ENCODE results near the gene WFDC1. TPM values are rescaled to one million over a fixed set of nuclear protein-coding genes. Genes with fewer than 3 reads are reported as not detected.

Gene WFDC1
- total RNA-seq, 1 experiment from 2014 or later: not detected

DNA sequence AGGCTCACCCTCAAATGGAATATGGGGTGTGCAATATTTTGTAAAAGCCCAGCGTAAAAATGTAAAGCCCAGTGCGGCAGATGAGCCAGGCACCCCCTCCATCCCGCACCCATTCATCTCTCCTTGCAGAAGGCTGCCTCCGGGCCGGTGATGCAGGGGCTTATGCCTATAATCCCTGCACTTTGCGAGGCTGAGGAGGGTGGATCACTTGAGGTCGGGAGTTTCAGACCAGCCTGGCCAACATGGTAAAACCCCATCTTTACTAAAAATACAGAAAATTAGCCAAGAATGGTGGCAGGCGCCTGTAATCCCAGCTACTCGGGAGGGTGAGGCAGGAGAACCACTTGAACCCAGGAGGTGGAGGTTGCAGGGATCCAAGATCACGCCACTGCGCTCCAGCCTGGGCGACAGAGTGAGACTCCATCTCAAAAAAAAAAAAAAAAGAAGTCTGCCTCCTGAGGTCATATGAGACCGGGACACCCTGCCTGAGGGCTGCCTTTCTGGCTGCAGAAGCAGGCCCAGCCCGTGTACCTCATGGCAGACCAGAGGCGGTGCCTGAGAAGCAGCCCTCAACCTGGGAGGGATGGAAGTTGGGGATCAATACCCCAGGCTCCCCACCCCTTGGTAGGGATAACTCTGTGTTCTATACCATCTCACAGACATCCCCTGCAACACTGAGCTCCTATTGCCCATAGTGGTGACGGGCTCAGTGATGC lies 56.2 kb downstream of the WFDC1 start:
- Histone ChIP-seq H3K9ac (ENCODE audit: low read length) (no peak overlapping the region), H3K4me1 (ENCODE audit: low read length) (peaks cover 4% of the 10 kb centered on the region; the same call in 1 of the 2 replicates), H3K79me2 (ENCODE audit: low read length) (no peaks in the 10 kb centered on the region), H3K9me3 (ENCODE audit: low read length) (no peaks in the 10 kb centered on the region), H3K4me3 (ENCODE audit: low read length) (no peak overlapping the region), H4K20me1 (ENCODE audit: insufficient read depth, low read depth, low read length) (no peaks in the 10 kb centered on the region), H2AFZ (ENCODE audit: low read length) (no peak overlapping the region), H3K27me3 (ENCODE audit: low read length) (no peaks in the 10 kb centered on the region), H3K4me2 (ENCODE audit: low read depth, low read length, poor library complexity, severe bottlenecking) (no peak overlapping the region), H3K36me3 (ENCODE audit: insufficient read depth, low read length) (no peaks in the 10 kb centered on the region), H3K27ac (ENCODE audit: low read length) (no peak overlapping the region), H3K9me2 (replicated peaks; ENCODE audit: insufficient read depth, low read length) (no peaks in the 10 kb centered on the region)
- DNase-seq: no peak

DNA sequence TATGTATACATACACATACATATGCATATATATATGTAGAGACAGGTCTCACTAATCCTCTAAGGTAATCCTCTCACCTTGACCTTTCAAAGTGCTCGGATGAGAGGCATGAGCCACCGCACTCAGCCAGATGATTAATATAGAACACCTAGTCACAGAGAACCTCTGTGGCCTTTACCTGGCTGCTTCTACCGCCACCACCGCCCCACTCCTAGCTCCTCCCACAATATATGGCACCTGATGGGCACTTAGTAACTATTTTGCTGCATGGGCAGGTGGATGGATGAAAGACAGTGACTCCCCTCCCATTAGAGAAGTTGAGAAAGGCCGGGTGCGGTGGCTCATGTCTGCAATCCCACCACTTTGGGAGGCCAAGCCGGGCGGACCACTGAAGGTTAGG lies 57.0 kb downstream of the WFDC1 start:
- Histone ChIP-seq H3K27ac (ENCODE audit: low read length) (no peak overlapping the region), H4K20me1 (ENCODE audit: insufficient read depth, low read depth, low read length) (no peaks in the 10 kb centered on the region), H3K9ac (ENCODE audit: low read length) (no peak overlapping the region), H3K36me3 (ENCODE audit: insufficient read depth, low read length) (no peaks in the 10 kb centered on the region), H3K9me3 (ENCODE audit: low read length) (no peaks in the 10 kb centered on the region), H3K4me3 (ENCODE audit: low read length) (no peak overlapping the region), H2AFZ (ENCODE audit: low read length) (no peak overlapping the region), H3K4me2 (ENCODE audit: low read depth, low read length, poor library complexity, severe bottlenecking) (no peak overlapping the region), H3K27me3 (ENCODE audit: low read length) (no peaks in the 10 kb centered on the region), H3K9me2 (replicated peaks; ENCODE audit: insufficient read depth, low read length) (no peaks in the 10 kb centered on the region), H3K79me2 (ENCODE audit: low read length) (no peaks in the 10 kb centered on the region), H3K4me1 (ENCODE audit: low read length) (peaks cover 4% of the 10 kb centered on the region; the same call in 1 of the 2 replicates)
- no peak for DNase-seq

DNA sequence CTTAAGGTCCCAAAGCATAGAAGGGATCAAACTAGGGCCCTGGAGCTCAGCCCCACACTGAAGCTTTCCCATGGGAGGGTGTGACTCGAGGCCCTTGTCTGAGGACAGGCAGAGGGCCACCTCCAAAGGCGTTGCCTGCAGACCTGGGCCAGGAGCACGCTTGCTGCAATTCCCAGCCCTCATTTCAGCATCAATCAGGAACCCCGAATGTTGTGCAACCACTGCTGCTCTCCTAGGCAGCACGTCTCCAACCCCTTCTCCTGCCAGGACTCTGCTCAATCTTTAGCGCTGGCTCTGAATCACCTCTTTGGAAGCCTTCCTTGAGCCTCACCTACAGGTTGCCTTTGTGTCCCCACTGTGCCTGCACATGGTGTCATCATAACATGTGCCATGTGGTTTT lies 59.6 kb downstream of the WFDC1 start:
- no peak overlapping the region for H3K9ac ChIP-seq (ENCODE audit: low read length)

DNA sequence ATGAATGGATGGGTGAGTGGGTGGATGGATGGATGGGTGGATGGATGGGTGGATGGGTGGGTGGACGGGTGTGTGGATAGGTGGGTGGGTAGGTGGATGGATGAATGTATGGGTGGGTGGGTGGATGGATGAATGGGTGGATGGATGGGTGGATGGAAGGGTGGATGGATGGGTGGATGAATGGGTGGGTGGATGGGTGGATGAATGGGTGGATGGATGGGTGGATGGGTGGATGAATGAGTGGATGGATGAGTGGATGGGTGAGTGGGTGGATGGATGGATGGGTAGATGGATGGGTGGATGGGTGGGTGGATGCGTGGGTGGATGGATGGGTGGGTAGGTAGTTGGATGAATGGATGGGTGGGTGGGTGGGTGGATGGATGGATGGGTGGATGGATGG lies 60.5 kb downstream of the WFDC1 start:
- no peaks in the 10 kb centered on the region for H3K36me3 ChIP-seq (ENCODE audit: insufficient read depth, low read length)
- no peaks in the 10 kb centered on the region for H3K27me3 ChIP-seq (ENCODE audit: low read length)
- no peak overlapping the region for H3K9ac ChIP-seq (ENCODE audit: low read length)
- no peak overlapping the region for H3K4me2 ChIP-seq (ENCODE audit: low read depth, low read length, poor library complexity, severe bottlenecking)
- H3K27ac ChIP-seq (ENCODE audit: low read length): no peak overlapping the region
- no peak overlapping the region for H3K4me3 ChIP-seq (ENCODE audit: low read length)
- no peaks in the 10 kb centered on the region for H4K20me1 ChIP-seq (ENCODE audit: insufficient read depth, low read depth, low read length)
- H2AFZ ChIP-seq (ENCODE audit: low read length): no peak overlapping the region
- H3K9me2 ChIP-seq (replicated peaks; ENCODE audit: insufficient read depth, low read length): no peaks in the 10 kb centered on the region
- DNase-seq: no peak
- H3K4me1 ChIP-seq (ENCODE audit: low read length): peaks cover 4% of the 10 kb centered on the region; the same call in 1 of the 2 replicates
- no peaks in the 10 kb centered on the region for H3K9me3 ChIP-seq (ENCODE audit: low read length)
- H3K79me2 ChIP-seq (ENCODE audit: low read length): no peaks in the 10 kb centered on the region

More for the DNA sequence above, 59.6 kb downstream of the WFDC1 start:
- no peaks in the 10 kb centered on the region for H3K36me3 ChIP-seq (ENCODE audit: insufficient read depth, low read length)
- H3K9me2 ChIP-seq (replicated peaks; ENCODE audit: insufficient read depth, low read length): no peaks in the 10 kb centered on the region
- H3K27me3 ChIP-seq (ENCODE audit: low read length): no peaks in the 10 kb centered on the region
- H4K20me1 ChIP-seq (ENCODE audit: insufficient read depth, low read depth, low read length): no peaks in the 10 kb centered on the region
- no peak overlapping the region for H3K27ac ChIP-seq (ENCODE audit: low read length)
- H2AFZ ChIP-seq (ENCODE audit: low read length): no peak overlapping the region
- DNase-seq: no peak
- H3K79me2 ChIP-seq (ENCODE audit: low read length): no peaks in the 10 kb centered on the region
- no peaks in the 10 kb centered on the region for H3K9me3 ChIP-seq (ENCODE audit: low read length)
- no peak overlapping the region for H3K4me3 ChIP-seq (ENCODE audit: low read length)
- no peak overlapping the region for H3K4me2 ChIP-seq (ENCODE audit: low read depth, low read length, poor library complexity, severe bottlenecking)
- H3K4me1 ChIP-seq (ENCODE audit: low read length): peaks cover 4% of the 10 kb centered on the region; the same call in 1 of the 2 replicates

DNA sequence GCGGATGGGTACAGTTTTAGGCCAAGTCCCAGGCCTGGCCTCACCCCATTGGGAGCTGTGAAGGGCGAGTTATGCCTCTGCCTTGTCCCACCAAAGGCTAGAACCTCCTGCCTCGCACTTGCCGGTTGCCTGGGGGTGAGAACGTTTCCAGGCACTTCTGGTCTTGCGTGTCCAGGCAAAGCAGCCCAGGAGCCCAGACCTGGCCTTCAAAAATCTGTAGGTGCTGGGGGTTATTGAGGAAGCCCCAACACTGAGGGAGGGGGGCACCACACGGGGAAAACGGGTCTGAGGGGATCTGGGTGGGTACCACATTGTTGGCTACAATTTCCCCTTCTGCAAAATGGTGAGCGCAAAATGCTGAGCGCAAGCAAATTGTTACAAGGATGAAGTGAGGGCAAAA lies 61.5 kb downstream of the WFDC1 start:
- Histone ChIP-seq H3K27ac (ENCODE audit: low read length) (no peak overlapping the region), H3K9ac (ENCODE audit: low read length) (no peak overlapping the region), H4K20me1 (ENCODE audit: insufficient read depth, low read depth, low read length) (no peaks in the 10 kb centered on the region), H3K4me3 (ENCODE audit: low read length) (no peak overlapping the region), H3K9me2 (replicated peaks; ENCODE audit: insufficient read depth, low read length) (no peaks in the 10 kb centered on the region), H3K36me3 (ENCODE audit: insufficient read depth, low read length) (no peaks in the 10 kb centered on the region), H2AFZ (ENCODE audit: low read length) (no peak overlapping the region), H3K4me1 (ENCODE audit: low read length) (peaks cover 4% of the 10 kb centered on the region; the same call in 1 of the 2 replicates), H3K4me2 (ENCODE audit: low read depth, low read length, poor library complexity, severe bottlenecking) (no peak overlapping the region), H3K27me3 (ENCODE audit: low read length) (no peaks in the 10 kb centered on the region), H3K9me3 (ENCODE audit: low read length) (no peaks in the 10 kb centered on the region), H3K79me2 (ENCODE audit: low read length) (no peaks in the 10 kb centered on the region)
- DNase-seq: no peak

DNA sequence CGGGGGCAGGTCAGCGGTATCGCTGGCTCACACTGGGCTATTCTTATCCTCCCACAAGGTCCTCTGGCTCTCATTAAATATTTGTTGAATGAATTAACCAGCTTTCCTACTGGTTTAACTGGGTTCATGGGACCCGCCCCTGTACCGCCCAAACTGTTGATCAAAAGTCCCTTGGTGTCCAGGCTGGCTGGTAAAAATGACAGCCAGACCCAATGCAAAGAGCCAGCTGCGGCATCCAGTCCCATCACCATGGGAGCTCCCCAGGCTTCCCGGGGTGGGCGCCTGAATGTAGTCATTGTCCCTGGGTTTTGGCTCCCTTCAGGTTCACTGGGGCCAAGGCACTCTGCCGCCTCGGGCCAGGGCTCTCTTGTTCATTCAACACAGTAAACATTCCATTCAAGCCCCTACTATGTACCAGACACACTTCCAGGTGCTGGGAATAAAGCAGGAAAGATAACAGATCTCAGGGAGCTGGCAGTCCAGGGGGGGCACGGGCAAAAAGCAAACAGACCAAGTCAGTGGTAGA lies 62.0 kb downstream of the WFDC1 start:
- H2AFZ ChIP-seq (ENCODE audit: low read length): no peak overlapping the region
- H4K20me1 ChIP-seq (ENCODE audit: insufficient read depth, low read depth, low read length): no peaks in the 10 kb centered on the region
- H3K9me2 ChIP-seq (replicated peaks; ENCODE audit: insufficient read depth, low read length): no peaks in the 10 kb centered on the region
- DNase-seq: no peak
- peaks cover 4% of the 10 kb centered on the region; the same call in 1 of the 2 replicates for H3K4me1 ChIP-seq (ENCODE audit: low read length)
- H3K79me2 ChIP-seq (ENCODE audit: low read length): no peaks in the 10 kb centered on the region
- no peaks in the 10 kb centered on the region for H3K9me3 ChIP-seq (ENCODE audit: low read length)
- no peak overlapping the region for H3K4me3 ChIP-seq (ENCODE audit: low read length)
- no peak overlapping the region for H3K9ac ChIP-seq (ENCODE audit: low read length)
- H3K27ac ChIP-seq (ENCODE audit: low read length): no peak overlapping the region
- no peak overlapping the region for H3K4me2 ChIP-seq (ENCODE audit: low read depth, low read length, poor library complexity, severe bottlenecking)
- no peaks in the 10 kb centered on the region for H3K36me3 ChIP-seq (ENCODE audit: insufficient read depth, low read length)
- H3K27me3 ChIP-seq (ENCODE audit: low read length): no peaks in the 10 kb centered on the region

DNA sequence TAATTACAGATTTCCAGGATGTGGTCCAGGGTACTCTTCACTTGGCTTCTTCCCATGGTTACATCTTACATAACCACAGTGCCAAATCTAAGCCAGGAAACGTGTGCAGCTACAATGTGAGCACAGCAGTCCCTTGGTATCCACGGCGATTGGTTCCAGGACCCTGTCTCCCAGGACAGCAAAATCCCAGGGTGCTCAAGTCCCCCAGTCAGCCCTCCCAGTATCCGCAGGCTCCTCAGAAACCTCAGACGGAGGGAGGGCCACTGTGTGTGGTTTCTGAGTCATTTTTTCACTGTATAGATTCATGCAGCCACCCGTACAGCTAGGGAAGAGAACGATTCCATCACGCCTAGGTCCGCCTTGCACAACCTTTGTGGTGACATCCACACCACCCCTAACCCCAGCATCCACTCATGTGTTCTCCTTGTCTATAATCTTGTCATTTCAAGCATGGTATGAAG lies 62.5 kb downstream of the WFDC1 start:
- no peaks in the 10 kb centered on the region for H3K27me3 ChIP-seq (ENCODE audit: low read length)
- no peak overlapping the region for H2AFZ ChIP-seq (ENCODE audit: low read length)
- no peak overlapping the region for H3K9ac ChIP-seq (ENCODE audit: low read length)
- H3K9me3 ChIP-seq (ENCODE audit: low read length): no peaks in the 10 kb centered on the region
- no peak overlapping the region for H3K27ac ChIP-seq (ENCODE audit: low read length)
- H4K20me1 ChIP-seq (ENCODE audit: insufficient read depth, low read depth, low read length): no peaks in the 10 kb centered on the region
- no peaks in the 10 kb centered on the region for H3K9me2 ChIP-seq (replicated peaks; ENCODE audit: insufficient read depth, low read length)
- no peaks in the 10 kb centered on the region for H3K79me2 ChIP-seq (ENCODE audit: low read length)
- H3K36me3 ChIP-seq (ENCODE audit: insufficient read depth, low read length): no peaks in the 10 kb centered on the region
- H3K4me1 ChIP-seq (ENCODE audit: low read length): peaks cover 4% of the 10 kb centered on the region; the same call in 1 of the 2 replicates
- DNase-seq: no peak
- no peak overlapping the region for H3K4me2 ChIP-seq (ENCODE audit: low read depth, low read length, poor library complexity, severe bottlenecking)
- no peak overlapping the region for H3K4me3 ChIP-seq (ENCODE audit: low read length)

DNA sequence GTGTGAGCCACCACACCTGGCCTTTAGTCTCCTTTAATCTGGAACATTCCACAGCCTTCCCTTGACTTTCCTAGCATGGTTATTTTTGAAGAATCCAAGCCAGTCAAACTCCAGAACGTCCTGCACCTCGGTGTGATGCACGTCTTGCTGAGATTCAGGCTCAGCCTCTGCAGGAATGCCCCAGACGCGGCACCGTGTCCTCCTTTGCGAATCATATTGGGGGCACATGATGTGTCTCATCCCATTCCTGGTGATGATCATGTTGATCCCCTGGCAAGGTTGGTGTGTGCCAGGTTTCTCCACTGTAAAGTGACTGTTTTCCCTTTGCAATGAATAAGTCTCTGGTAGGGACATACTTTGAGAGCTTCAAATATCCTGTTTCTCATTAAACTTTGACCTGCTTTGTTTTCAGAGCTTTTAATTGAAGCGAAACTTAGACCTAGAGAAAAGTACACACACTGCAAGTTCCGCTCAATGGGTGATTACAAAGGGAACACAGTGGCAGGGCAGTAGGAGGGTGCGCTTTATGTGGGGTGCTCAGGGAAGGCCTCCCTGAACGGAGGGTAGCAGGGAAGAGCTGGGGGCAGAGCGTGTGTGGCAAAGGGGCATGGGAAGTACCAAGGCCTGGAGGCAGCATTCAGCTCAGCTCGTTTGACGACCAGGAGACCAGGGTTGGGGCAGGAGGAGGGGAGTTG lies 64.1 kb downstream of the WFDC1 start:
- Histone ChIP-seq H3K9me3 (ENCODE audit: low read length) (no peaks in the 10 kb centered on the region), H3K9ac (ENCODE audit: low read length) (no peak overlapping the region), H3K36me3 (ENCODE audit: insufficient read depth, low read length) (no peaks in the 10 kb centered on the region), H3K27ac (ENCODE audit: low read length) (no peak overlapping the region), H3K79me2 (ENCODE audit: low read length) (no peaks in the 10 kb centered on the region), H4K20me1 (ENCODE audit: insufficient read depth, low read depth, low read length) (no peaks in the 10 kb centered on the region), H3K4me1 (ENCODE audit: low read length) (peaks cover 3% of the 10 kb centered on the region; the same call in 1 of the 2 replicates), H3K4me3 (ENCODE audit: low read length) (no peak overlapping the region), H3K4me2 (ENCODE audit: low read depth, low read length, poor library complexity, severe bottlenecking) (no peak overlapping the region), H2AFZ (ENCODE audit: low read length) (no peak overlapping the region), H3K9me2 (replicated peaks; ENCODE audit: insufficient read depth, low read length) (no peaks in the 10 kb centered on the region), H3K27me3 (ENCODE audit: low read length) (no peaks in the 10 kb centered on the region)
- no peak for DNase-seq

Measured in Karpas-422 (cell line).